ENCODE results near the gene APLP2. TPM values are rescaled to one million over a fixed set of nuclear protein-coding genes. Genes with fewer than 3 reads are reported as not detected.

APLP2 gene
- total and polyA plus RNA-seq, 4 donors: 235 to 532 (median 524) TPM

- H3K36me3 ChIP-seq (ENCODE audit: control insufficient read depth in 4 of 4, insufficient read depth in 4 of 4, low read length in 4 of 4): peaks cover 16 to 31% (median 21%) of the 10 kb centered on the region in 4 donors
- 23 to 50% methylated on average over 7 of the region's 7 CpGs for WGBS, 2 donors
- no peak overlapping the region for H3K9ac ChIP-seq (ENCODE audit: insufficient read depth in 1 of 2, low read length in 2 of 2)
- no peak for TF ChIP-seq CTCF (IDR thresholded peaks at IDR 0.05; ENCODE audit: control extremely low read depth, extremely low read depth)
- peak overlapping the region; percentile 20 to 47 for H3K27ac ChIP-seq (ENCODE audit: low read depth in 1 of 2, low read length in 1 of 2)
- no peaks in the 10 kb centered on the region for H3K9me3 ChIP-seq (ENCODE audit: control insufficient read depth in 4 of 4, insufficient read depth in 3 of 4, low read length in 3 of 4)
- no peak for ATAC-seq (ENCODE audit: insufficient read depth, low FRiP score)
- H3K27me3 ChIP-seq (ENCODE audit: control insufficient read depth in 3 of 3, insufficient read depth in 3 of 3, low read length in 2 of 3): no peaks in the 10 kb centered on the region
- no peak overlapping the region for H3K4me3 ChIP-seq
- H3K4me1 ChIP-seq (ENCODE audit: control insufficient read depth in 5 of 5, insufficient read depth in 5 of 5, low read length in 5 of 5): peaks cover 0 to 20% (median 3%) of the 10 kb centered on the region in 5 donors
- DNase-seq: no peak
Measured at GRCh38 chr11:130122141-130122575, 52.5 kb downstream of the APLP2 start.

GRCh38 chr11:130123414-130124040 is 53.8 kb downstream of the APLP2 start:
- 87 to 88% methylated on average over 32 of the region's 32 CpGs for WGBS, 2 donors
- Histone ChIP-seq H3K27ac (ENCODE audit: low read depth in 1 of 2, low read length in 1 of 2) (peak overlapping the region; percentile 58 to 93), H3K27me3 (ENCODE audit: control insufficient read depth in 3 of 3, insufficient read depth in 3 of 3, low read length in 2 of 3) (no peaks in the 10 kb centered on the region), H3K4me1 (ENCODE audit: control insufficient read depth in 5 of 5, insufficient read depth in 5 of 5, low read length in 5 of 5) (peaks cover 0 to 20% (median 3%) of the 10 kb centered on the region in 5 donors), H3K9me3 (ENCODE audit: control insufficient read depth in 4 of 4, insufficient read depth in 3 of 4, low read length in 3 of 4) (no peaks in the 10 kb centered on the region), H3K9ac (ENCODE audit: insufficient read depth in 1 of 2, low read length in 2 of 2) (no peak overlapping the region), H3K36me3 (ENCODE audit: control insufficient read depth in 4 of 4, insufficient read depth in 4 of 4, low read length in 4 of 4) (peaks cover 20 to 41% (median 24%) of the 10 kb centered on the region in 4 donors), H3K4me3 (no peak overlapping the region)
- ATAC-seq (ENCODE audit: insufficient read depth, low FRiP score) (no peak), DNase-seq (no peak)
- no peak for TF ChIP-seq CTCF (IDR thresholded peaks at IDR 0.05; ENCODE audit: control extremely low read depth, extremely low read depth)

GRCh38 chr11:130124096-130124495 is 54.4 kb downstream of the APLP2 start:
- Histone ChIP-seq H3K9me3 (ENCODE audit: control insufficient read depth in 4 of 4, insufficient read depth in 3 of 4, low read length in 3 of 4) (no peaks in the 10 kb centered on the region), H3K27me3 (ENCODE audit: control insufficient read depth in 3 of 3, insufficient read depth in 3 of 3, low read length in 2 of 3) (no peaks in the 10 kb centered on the region), H3K36me3 (ENCODE audit: control insufficient read depth in 4 of 4, insufficient read depth in 4 of 4, low read length in 4 of 4) (peaks cover 26 to 47% (median 29%) of the 10 kb centered on the region in 4 donors), H3K4me1 (ENCODE audit: control insufficient read depth in 5 of 5, insufficient read depth in 5 of 5, low read length in 5 of 5) (peaks cover 0 to 14% (median 3%) of the 10 kb centered on the region in 5 donors), H3K9ac (ENCODE audit: insufficient read depth in 1 of 2, low read length in 2 of 2) (no peak overlapping the region), H3K27ac (ENCODE audit: low read depth in 1 of 2, low read length in 1 of 2) (peak overlapping the region; percentile 65 to 93), H3K4me3 (no peak overlapping the region)
- 16% methylated on average over 4 of the region's 4 CpGs for WGBS, 2 donors
- no peak for TF ChIP-seq CTCF (IDR thresholded peaks at IDR 0.05; ENCODE audit: control extremely low read depth, extremely low read depth)
- ATAC-seq (ENCODE audit: insufficient read depth, low FRiP score) (peak; percentile 88), DNase-seq (peak; percentile 42 to 72 (median 45))
